ENCODE results near the gene PTK7.

DNA sequence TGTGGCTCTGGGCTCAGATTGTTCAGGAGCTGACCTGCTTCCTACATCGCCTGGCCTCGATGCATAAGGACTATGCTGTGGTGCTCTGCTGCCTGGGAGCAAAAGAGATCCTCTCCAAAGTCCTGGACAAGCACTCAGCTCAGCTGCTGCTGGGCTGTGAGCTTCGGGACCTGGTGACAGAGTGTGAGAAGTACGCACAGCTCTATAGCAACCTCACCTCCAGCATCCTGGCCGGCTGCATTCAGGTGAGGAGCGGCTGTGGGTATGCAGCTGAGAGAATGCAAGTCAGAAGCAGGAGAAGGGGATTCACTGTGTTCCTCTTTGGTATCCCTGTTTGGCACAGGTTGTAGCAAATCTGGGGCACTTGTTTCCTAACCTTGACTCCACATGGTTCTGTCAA lies 123.8 kb downstream of the PTK7 start:
- TF ChIP-seq CTCF (IDR thresholded peaks at IDR 0.05; ENCODE audit: control extremely low read depth in 1 of 3, insufficient read depth in 1 of 3, low read depth in 1 of 3, low read length in 3 of 3) (no peak), EZH2 (IDR thresholded peaks at IDR 0.05; ENCODE audit: low read depth, low read length, severe bottlenecking) (no peak), ZNF274 (IDR thresholded peaks at IDR 0.05; ENCODE audit: borderline replicate concordance, extremely low read depth, low read length) (no peak), POLR2A (IDR thresholded peaks at IDR 0.05; ENCODE audit: control extremely low read depth in 1 of 2, low read depth in 2 of 2, low read length in 2 of 2) (no peak), TCF12 (IDR thresholded peaks at IDR 0.05; ENCODE audit: low read depth, low read length) (no peak), SAP30 (IDR thresholded peaks at IDR 0.05; ENCODE audit: insufficient read depth, insufficient replicate concordance, low read length) (no peak), RAD21 (IDR thresholded peaks at IDR 0.05 in 1 of 2, conservative IDR thresholded peaks at IDR 0.05 in 1 of 2; ENCODE audit: low read depth in 2 of 2, low read length in 2 of 2) (no peak)
